Stomach (tissue), 4 donors: ENCODE results near the gene KIF18A.

Experiments
- CTCF ChIP-seq, 7 experiments: fragments of 450-650 bp in 4 of 7; fragments of 200-600 bp in 3 of 7; sonication (generic) in 3 of 7; IDR thresholded peaks; one replicate each; pipeline ENCODE4 v1.5.1; 2016 to 2019; ENCODE audit warnings: antibody characterized with exemption in 7 of 7, control low read depth in 2 of 7, mild to moderate bottlenecking in 1 of 7
- EP300 ChIP-seq: sonication (generic); formaldehyde crosslinking; IDR thresholded peaks from one replicate; pipeline ENCODE4 v1.6.1; 2017; ENCODE audit warnings: antibody characterized with exemption
- POLR2A ChIP-seq, 4 donors: fragments of 450-650 bp; IDR thresholded peaks; one replicate each; pipeline ENCODE4 v1.6.1; 2016; ENCODE audit warnings: antibody characterized with exemption in 4 of 4, control low read depth in 2 of 4, mild to moderate bottlenecking in 1 of 4, moderate library complexity in 1 of 4
- POLR2AphosphoS5 ChIP-seq, 3 donors: sonication (generic); formaldehyde crosslinking; IDR thresholded peaks; one replicate each; pipeline ENCODE4 v1.6.1; 2016; ENCODE audit warnings: antibody characterized with exemption in 3 of 3

- TF ChIP-seq CTCF (IDR thresholded peaks at IDR 0.05) (no peak), POLR2AphosphoS5 (IDR thresholded peaks at IDR 0.05) (no peak), POLR2A (IDR thresholded peaks at IDR 0.05) (no peak), EP300 (no peak)
Measured at GRCh38 chr11:28108958-28109357, 1.0 kb upstream of the KIF18A start.
